Activated naive CD8-positive, alpha-beta T cell treated with anti-CD3 and anti-CD28 coated beads, Interleukin-2, amount 50 U/mL, for 16 hours (primary cell): Measurements from ENCODE around the gene ABR.
"Not testable (repeated sequence)": the region's sequence is repeated elsewhere in the genome, so short reads cannot be mapped to it uniquely, and the experiment has no call there.

Experiments
- DNase-seq: peaks from one replicate; pipeline ENCODE4 v3.0.0-alpha.2; 2020; ENCODE audit warnings: low read depth, low spot score

The ABR gene

GRCh38 chr17:1095090-1095852 lies 84.5 kb downstream of the ABR start:
- no peak for DNase-seq

GRCh38 chr17:1094591-1094990 lies 85.2 kb downstream of the ABR start:
- no peak for DNase-seq

GRCh38 chr17:1091900-1092299 lies 87.9 kb downstream of the ABR start:
- DNase-seq, result no peak

GRCh38 chr17:1091190-1091534 lies 88.6 kb downstream of the ABR start:
- DNase-seq, result no peak

- no peak for DNase-seq
Measured at GRCh38 chr17:1090465-1091189, 89.2 kb downstream of the ABR start.

- DNase-seq, result no peak
Measured at GRCh38 chr17:1089915-1090314, 89.9 kb downstream of the ABR start.

- no peak for DNase-seq
Measured at GRCh38 chr17:1087381-1088241, 92.2 kb downstream of the ABR start.

- DNase-seq, result no peak
Measured at GRCh38 chr17:1083451-1084187, 96.2 kb downstream of the ABR start.

GRCh38 chr17:1082579-1082978 lies 97.2 kb downstream of the ABR start:
- no peak for DNase-seq

GRCh38 chr17:1078831-1079561 lies 100.8 kb downstream of the ABR start:
- no peak for DNase-seq

- DNase-seq, result no peak
Measured at GRCh38 chr17:1077986-1078711, 101.6 kb downstream of the ABR start.

GRCh38 chr17:1077581-1077985 lies 102.2 kb downstream of the ABR start:
- no peak for DNase-seq

GRCh38 chr17:1076982-1077302 lies 102.8 kb downstream of the ABR start:
- no peak for DNase-seq

GRCh38 chr17:1076299-1076981 lies 103.3 kb downstream of the ABR start:
- DNase-seq, result no peak

- DNase-seq, result no peak
Measured at GRCh38 chr17:1074886-1075605, 104.7 kb downstream of the ABR start.

GRCh38 chr17:1073963-1074625 lies 105.7 kb downstream of the ABR start:
- not testable (repeated sequence) for DNase-seq

- no peak for DNase-seq
Measured at GRCh38 chr17:1073241-1073962, 106.4 kb downstream of the ABR start.

- DNase-seq, result no peak
Measured at GRCh38 chr17:1072551-1072961, 107.2 kb downstream of the ABR start.
